GM19463 (cell line): ENCODE results near the gene SPATA6.

Experiments
- ATAC-seq: cut with Tn5 transposase; IDR thresholded peaks from one replicate; pipeline ENCODE4 v1.9.1; 2021; ENCODE audit warnings: mild to moderate bottlenecking, moderate library complexity; ENCODE audit not compliant: unreplicated experiment

The SPATA6 gene

GRCh38 chr1:48258106-48258505, 213.9 kb downstream of the SPATA6 start:
- ATAC-seq, result no peak

GRCh38 chr1:48254254-48254653, 217.8 kb downstream of the SPATA6 start:
- ATAC-seq, result no peak

GRCh38 chr1:48251821-48252220, 220.2 kb downstream of the SPATA6 start:
- ATAC-seq, result no peak

- no peak for ATAC-seq
Measured at GRCh38 chr1:48251323-48251722, 220.7 kb downstream of the SPATA6 start.

- no peak for ATAC-seq
Measured at GRCh38 chr1:48250572-48250971, 221.4 kb downstream of the SPATA6 start.

- ATAC-seq, result no peak
Measured at GRCh38 chr1:48249868-48250267, 222.1 kb downstream of the SPATA6 start.

GRCh38 chr1:48248356-48248755, 223.6 kb downstream of the SPATA6 start:
- no peak for ATAC-seq

- no peak for ATAC-seq
Measured at GRCh38 chr1:48246727-48247126, 225.3 kb downstream of the SPATA6 start.
